HG02970 (cell line): ENCODE results near the gene RPL22.

ENCODE experiments used
- ATAC-seq: cut with Tn5 transposase; IDR thresholded peaks from one replicate; pipeline ENCODE4 v1.9.1; 2021; ENCODE audit warnings: mild to moderate bottlenecking, moderate library complexity, moderate number of reproducible peaks; ENCODE audit not compliant: unreplicated experiment, low FRiP score

RPL22 gene

DNA sequence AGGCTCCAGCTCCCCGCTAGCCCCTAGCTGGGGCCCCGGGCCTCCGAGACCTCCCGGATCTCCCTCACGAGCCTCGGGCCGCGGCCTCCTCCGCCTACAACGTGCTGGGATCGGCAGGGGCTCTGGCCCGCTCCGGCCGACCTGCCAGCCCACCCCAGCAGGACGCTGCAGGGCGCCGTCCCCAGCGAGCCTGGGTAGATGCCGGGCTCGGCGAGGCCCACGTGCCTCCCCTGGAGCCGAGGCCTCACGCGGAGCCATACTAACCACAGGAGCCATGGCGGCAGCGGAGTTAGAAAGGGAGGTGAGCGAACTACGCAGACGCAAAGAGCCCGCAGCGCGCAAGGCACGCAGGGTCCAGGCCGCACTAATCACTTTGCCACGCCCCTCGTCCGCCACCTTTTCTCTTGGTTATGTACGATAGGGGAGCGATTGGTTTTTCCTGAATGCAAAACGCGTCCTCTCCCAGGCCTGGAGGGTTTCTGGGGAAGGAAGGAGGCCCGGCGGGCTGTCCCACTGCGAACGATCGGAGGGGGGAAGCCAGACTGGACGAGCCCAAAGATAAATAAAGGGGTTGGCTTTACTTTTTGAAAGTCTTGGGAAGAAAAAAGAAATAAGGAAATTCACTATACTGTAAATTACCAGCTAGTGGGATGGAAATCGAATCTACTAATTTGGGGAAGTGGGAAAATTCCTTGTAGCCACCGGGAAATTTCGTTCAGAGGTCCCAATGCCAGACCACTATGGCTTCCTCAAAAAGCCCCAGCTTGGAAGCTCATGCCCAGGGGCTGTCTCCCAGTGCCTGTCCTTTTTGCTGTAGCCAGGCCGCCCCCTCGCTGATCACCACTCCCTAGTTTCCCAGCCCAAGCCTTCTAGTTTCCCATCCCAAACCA, at the start of gene RPL22:
Gene RPL22 (minus strand): TSS at position 298 of the 890 bp plus-strand sequence. CDS start 22 bp downstream, at position 276.
- ATAC-seq, result peak; percentile 96

DNA sequence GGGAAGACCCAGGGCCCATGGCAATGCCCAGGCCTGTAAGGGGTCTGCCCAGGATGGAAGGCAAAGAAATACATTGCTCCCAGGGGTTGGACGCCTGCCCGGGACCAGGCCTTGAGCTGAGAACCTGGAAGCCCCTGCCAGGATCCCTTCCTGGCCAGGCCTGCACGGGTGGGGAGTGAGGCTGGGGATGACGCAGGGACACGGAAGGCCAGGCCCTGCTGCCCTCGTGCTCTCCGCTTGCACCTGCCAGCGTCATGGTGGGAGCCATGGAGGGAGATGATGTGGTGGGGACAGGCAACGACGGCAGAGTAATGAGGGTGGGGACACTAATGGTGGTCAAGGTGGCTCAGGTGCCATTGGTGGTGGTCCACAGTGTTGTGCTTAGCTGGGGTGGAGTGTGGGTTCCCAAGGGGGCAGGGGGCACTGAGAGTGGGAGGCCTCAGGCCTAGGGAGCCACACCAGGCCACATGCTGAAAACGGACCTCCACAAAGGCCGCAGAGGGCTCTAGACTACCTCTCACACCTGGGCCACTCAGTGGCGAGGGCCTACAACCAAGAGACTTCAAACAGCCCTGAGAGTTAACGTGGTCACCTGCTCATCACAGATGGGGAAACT, 48.9 kb upstream of the RPL22 start:
- ATAC-seq, result no peak

DNA sequence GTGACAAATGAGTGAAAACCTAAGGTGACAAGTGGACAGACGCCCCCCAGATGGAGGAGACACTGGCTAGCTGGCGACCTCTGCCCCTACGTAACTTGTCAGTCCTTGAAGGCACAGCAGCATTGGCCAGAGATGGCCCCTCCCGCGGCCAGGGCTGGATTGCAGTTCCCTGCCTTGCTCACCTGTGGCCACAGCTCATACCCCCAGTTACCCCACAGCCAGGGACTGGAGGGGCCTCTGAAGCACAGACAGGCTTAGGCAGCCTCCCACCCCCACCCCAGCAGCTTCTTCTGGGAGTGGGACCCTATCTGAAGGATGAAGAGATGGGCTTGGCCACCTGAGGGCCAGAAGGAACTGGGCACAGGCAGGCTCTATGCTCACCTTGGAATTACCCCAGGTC, 48.3 kb upstream of the RPL22 start:
- no peak for ATAC-seq

DNA sequence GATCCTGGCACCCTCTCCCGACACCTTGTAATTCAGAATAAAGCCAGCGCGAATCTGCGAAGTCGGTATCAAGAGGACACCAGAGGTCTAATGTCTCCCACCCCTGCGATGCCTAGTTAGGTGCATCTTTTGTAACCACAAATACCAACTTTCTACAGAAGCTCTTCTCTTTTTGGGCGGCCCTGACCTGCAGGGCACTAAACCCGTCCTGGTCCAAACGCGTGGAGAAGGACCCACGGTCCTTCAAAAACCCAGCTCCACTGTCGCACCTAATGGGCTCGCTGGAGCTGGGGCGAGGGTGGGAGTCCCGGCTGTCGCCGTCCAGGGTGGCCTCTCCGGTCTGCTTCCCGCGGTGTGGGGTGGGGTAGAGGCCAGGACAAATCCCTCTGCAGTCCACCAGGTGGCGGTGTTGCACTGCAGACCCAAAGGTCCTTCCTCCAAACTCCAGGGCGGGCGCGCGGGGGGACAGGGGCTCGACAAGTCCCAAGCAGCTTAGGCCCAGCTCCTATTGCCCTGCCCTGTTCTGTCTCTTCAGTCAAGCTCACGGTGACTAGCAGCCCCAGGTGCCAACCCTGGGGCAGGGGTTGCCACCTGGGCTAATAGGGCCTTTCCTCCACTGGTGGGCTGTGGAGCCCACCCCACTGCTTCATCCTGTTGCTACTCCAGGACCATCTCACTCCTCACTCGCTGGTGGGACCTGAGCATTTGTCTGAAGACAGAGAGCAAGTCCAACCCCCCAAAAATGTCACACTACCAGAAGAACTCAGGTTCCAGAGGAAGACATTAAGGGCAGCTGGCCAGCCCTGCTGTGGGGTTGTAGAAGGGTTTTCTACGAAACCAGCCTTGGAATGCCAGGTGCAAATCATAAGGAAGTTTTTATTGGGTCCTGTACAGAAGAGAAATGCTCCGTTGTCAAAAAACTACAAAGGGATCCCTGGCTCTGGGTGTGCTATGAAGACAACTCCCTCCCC, 47.4 kb upstream of the RPL22 start:
- ATAC-seq, result no peak

DNA sequence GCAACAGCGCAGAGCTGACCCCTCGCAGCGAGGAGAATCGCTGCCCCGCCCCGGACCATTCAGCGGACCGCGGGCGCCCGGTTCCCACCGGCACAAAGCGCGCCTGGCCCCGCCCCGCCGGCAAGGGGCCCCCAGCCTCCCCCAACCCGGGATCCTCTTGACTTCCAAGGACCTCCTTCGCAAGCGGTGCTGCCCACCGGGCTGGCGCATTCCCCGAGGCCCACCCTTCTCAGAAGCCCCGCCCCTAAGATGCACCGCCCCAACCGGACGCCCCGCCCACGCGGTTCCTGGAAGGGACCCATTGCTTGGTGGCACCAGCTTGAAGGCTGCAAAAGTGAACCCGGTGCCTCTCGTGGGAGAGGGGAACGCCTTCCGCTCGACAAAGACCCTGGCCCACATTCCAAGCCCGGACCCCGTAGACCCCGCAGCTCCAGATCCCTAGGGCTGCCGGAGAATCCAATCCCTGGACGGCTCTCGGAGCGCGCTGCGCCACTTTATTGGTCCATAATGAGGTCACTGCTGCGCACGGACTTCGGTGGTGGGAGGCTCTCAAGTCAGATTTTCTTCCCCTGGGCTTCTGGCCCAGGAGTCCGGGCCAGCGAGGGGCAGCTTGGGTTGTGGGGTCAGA, 46.6 kb upstream of the RPL22 start:
- no peak for ATAC-seq

DNA sequence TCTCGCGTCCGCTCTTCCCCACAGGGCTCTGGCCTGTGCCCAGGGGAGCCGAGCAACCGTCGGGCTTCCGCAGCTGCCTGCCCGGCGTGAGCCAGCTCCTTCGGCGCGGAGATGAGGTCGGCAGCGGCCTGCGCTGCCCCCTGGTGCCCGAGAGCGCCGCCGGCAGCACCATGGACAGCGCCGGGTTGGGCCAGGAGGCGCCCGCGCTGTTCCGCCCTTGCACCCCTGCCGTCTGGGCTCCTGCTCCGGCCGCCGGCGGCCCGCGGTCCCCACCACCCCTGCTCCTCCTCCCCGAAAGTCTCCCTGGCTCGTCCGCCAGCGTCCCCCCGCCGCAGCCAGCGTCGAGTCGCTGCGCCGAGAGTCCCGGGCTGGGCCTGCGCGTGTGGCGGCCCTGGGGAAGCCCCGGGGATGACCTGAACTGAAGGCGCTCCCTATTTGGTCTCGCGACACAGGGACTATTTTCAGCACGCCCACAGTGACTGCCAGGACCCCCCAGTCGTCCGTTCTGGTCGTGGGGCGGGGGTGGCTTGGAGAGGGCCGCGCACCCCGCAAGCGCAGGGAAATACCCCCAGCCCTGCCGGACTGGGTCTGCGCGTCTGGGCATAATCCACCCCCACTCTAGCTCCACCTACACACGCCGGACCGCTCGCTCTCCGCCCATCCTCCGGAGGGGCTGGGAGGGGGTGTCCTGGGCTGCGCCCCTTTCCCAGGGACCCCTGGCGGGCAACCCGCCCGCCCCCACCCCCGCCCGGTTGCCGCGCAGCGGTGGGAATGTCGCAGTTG, 45.9 kb upstream of the RPL22 start:
- ATAC-seq, result peak; percentile 66

DNA sequence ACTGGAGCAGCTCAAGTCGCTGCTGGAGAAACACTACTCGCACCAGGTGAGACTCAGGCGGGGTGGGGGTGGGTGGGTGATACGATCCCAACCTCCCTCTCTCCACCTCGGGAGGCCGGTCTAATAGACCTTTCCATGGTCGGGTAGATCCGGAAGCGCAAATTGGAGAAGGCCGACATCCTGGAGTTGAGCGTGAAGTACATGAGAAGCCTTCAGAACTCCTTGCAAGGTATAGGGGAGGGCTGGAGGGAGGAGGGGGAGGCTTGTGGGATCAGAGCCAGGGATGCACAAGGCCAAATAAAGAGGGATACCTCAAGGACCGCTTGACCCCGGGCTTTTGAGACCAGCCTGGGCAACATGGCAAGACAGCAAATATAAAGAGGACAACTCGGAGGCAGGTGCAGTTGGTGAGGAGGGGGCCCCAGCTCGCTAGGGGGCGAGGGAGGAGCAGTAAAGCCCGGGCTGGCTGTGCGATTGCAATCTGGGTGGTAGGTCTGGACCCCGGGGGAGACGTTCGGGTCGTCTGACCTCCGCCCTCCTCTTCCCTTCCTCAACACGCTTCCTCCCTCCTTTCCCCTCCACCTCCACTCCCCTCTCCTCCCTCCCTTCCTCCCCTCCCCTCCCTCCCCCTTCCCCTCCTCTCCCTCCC, 45.1 kb upstream of the RPL22 start:
- no peak for ATAC-seq

DNA sequence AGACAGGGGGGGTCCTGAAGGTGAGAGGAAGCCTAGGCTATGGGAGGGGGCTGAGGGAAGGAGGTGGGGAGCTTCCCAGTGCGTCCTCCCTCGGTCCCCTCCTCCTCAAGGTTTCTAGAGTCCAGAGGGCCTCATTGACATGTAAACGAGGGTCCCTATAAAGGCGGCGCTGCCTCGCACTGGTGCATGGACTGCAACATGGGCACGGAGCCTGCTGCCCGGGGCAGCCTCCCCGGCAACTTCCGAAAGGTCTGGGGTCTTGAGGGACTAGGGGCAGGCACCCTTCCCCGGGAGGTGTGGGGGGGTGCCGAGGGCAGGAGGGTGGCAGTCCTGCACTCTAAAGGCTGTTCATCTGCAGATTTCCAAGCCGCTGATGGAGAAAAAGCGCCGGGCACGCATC, 44.6 kb upstream of the RPL22 start, which contains the start of gene HES3:
Gene HES3 (plus strand): TSS at position 187 of the 400 bp plus-strand sequence. CDS start 187 bp downstream, at position 374.
- no peak for ATAC-seq

DNA sequence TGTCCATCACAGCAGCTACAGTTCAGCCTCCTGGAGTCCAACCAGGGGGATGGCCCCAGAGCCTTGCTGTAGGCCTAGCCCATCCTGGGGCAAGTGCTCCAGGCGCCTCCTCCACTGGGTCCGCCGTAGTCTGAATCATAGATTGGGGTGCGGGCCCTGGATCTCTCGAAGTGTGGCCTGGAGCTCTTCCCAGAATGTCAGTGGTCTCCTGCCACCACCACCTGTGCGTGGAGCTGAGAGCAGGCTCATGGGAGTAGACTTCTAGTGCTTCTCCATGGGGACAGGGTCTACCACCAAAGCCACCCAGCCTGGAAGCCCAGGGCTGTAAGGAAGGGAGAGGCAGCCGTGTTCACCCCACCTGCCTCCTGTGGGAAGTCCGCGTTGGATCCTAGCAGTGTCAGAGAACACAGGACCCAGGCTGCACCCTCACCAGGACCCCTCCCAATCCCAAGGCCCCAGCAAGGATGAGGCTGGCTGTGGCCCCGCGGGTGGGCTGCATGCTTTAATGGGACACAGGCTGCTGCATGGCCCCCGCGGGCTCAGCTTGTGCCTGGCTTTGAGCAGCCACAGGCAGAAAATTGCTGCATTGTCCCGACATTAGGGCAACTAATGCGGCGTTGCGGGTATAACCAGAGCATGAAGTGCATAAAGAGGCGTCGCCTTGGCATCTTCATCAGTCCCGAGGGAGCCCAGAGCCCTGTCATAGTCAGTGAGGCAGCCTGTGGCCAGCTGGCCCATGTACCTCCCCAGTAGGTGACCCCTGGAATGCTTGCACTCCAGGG, 43.8 kb upstream of the RPL22 start:
- no peak for ATAC-seq

DNA sequence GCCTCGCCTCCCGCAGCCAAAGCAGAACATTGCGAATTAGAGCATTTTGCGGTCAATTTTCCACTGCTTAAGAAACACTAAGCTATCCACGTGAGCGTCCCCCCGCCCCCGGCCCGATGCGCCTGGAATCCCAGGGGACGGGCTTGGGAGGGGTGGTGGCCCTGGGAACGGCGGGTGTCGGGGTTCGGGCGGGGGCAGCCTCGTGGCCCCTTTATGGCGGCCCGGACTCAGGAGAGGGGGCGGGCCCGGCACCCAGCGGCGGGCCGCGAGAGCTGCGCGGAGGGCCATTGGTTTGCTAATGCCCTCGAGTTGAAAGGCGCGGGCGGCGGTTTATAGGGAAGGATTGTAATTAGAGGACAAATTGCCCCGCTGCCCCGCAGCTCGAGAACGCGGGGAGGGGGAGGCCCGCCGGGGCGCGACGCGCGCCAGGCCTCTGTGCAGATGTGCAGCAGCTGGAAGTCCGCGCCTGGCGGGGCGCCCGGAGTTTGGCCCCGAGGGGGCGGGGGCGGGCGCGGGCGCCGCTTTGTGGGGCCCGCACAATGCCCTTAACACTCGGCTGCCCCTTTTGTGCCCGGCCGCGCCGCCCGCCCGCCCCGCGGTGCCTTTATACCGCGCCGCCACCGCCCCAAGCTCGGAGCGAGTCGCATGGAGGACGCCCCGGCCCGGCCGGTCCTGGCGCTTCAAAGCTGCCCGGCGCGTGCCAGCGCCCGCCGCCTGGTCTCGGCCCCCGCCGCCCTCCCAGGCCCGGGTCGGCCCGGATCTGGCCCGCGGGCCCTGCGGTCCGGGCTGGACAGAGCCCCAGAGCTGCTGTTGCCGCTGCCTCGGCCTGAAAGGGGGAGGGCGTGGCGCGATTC, 42.7 kb upstream of the RPL22 start:
- ATAC-seq, result no peak

DNA sequence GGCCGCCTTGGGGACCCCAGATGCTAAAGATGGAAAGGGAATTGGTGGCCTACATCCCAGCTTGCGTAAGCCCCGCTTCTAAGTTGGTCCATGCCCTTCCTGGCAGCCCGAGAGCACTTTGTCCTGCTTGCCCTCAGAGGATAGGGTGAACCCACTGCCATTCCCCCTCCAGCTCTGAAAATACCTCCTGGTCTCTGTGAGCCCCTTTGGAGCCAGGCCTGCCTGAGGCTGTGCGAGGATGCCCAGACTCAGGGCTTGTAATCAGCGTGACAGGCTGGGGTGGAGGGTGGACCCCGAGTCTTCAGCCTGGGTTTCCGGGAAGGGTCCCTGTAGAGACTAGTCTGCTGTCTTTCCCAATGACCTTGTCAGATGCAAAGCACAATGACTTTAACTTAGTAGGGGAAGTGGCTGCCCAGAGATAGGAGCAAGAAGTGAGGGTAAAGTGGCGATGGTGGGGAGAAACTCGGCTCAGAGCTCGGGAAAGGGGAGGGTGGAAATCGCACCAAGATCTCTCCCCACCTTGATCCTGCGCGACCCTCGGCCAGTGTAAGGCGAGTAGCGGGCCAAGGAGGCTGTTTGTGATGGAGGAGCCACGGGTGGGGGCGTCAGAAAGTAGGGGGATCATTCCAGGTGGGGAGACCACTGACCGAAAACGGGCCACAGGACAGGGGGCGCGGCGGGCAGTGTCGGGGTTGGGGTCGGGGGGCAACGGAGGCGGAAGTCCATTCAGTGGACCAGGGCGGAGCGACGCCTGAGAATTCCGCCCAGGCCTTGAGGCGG, 41.9 kb upstream of the RPL22 start:
- ATAC-seq, result no peak

DNA sequence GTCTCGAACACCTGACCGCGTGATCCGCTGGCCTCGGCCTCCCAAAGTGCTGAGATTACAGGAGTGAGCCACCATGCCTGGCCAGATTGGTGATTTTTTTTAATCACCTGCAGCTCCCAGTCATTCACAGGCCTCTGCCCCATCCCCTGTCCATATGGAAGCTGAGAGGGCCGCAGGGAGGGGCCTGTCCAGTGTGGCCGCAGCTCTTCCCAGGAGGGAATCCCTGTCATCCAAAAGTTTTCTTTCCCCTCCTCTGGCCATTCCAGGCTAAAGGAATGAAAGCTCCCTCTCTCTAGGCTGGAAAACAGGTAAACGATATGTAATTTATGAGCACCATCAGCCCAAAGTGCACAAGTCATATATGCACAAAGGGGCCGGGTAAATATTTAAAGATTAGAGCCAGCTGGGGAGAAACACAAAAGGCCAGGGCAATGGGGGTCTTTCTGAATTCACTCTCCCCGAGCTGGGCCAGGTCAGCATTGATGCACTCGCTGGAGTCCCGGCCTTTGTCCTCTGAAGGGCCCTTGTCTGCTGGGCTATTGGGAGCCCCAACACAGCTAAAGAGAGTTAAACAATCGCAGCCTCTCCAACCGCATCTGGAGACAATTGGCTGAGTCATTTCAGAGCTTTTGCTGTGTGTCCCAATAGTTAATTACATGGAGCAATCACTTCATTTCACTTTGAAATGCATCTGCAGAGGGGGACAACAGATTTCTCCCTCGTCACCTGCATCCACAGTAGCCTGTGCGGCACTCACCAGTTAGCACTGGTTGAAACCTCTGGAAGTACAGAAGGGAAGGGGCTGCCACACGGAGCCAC, 40.8 kb upstream of the RPL22 start:
- ATAC-seq, result no peak

DNA sequence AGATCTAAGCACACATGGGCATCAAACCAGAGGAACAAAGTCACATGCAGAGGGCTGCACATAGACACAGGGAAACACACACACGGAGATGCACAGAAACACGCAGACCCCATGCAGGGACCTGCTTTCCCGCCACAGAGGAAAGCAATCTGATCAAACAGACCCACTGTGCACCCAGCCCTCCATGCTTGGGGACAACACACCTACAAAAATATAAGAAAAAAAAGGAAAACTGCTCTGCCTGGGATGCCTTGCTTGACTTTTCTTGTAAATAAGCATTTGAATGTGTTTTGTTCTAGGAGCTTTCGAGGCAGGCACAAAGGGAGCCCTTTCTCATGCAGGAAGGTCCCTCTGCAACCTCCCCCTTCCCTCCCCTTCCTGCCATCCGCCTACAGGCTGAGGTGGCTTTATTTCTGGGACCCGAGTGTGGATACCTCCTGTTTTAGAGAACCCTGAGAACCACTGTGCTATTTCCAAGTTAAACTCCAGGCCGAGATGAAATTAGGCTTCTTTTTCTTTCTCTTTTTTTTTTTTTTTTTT, 39.9 kb upstream of the RPL22 start:
- no peak for ATAC-seq

DNA sequence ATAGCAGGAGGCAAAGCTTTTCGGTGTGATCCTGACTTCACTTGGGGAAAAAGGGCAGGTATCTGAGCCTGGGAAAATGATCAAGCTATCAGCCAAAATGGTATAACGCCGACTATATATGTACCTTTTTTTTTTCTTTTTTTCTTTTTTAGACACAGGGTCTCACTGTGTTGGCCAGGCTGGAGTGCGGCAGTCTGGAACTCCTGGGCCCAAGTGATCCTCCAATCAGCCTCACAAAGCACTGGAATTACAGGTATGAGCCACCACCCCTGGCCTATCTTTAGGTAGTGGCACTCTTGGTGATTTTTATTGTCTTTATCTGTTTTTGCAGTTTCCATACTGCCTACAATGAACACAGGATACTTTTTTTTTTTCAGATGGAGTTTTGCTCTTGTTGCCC, 37.7 kb upstream of the RPL22 start:
- no peak for ATAC-seq

DNA sequence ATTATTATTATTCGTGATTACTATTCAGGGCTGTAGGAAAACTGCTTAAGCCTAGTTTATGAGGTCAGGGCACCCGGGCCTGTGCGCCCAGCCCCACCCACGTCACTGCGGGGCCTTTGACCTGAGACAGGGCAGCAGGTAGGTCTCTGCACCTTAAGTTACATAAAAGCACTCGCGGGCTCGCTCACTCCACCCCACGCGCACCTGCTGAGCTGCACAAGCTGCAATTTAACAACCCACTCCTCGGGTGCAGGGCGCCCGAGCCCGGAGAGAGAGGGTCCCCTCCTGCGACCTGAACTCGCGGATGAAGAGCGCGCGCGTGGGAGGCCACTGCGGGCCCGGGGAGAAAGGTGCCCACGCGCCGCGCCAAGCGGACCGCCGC, 35.9 kb upstream of the RPL22 start:
- peak; percentile 35 for ATAC-seq
